Mucosa of descending colon (tissue), 3 donors: ENCODE results near the gene TBXAS1. TPM values are rescaled to one million over a fixed set of nuclear protein-coding genes. Genes with fewer than 3 reads are reported as not detected.
"Not testable (repeated sequence)": the region's sequence is repeated elsewhere in the genome, so short reads cannot be mapped to it uniquely, and the experiment has no call there.

Source experiments
- ATAC-seq: fragments of 200-7000 bp; cut with Tn5 transposase; one replicate; pipeline ENCODE4 v1.9.1; 2020; ENCODE audit warnings: mild to moderate bottlenecking, moderate library complexity
- DNase-seq, 3 donors: peaks; one replicate each; pipeline ENCODE4 v3.0.0-alpha.2; 2020
- H3K36me3 ChIP-seq: fragments of 200-600 bp; one replicate; pipeline ENCODE4 v1.8.0; 2021; ENCODE audit warnings: low read depth, mild to moderate bottlenecking
- H3K4me1 ChIP-seq: fragments of 200-600 bp; one replicate; pipeline ENCODE4 v1.8.0; 2021; ENCODE audit warnings: low read depth, mild to moderate bottlenecking
- H3K4me3 ChIP-seq: fragments of 200-600 bp; one replicate; pipeline ENCODE4 v1.8.0; 2021; ENCODE audit warnings: mild to moderate bottlenecking
- H3K9me3 ChIP-seq: fragments of 200-600 bp; one replicate; pipeline ENCODE4 v1.8.0; 2021; ENCODE audit warnings: mild to moderate bottlenecking
- CTCF ChIP-seq: fragments of 200-600 bp; IDR thresholded peaks from one replicate; pipeline ENCODE4 v1.8.0; 2022; ENCODE audit warnings: antibody characterized with exemption, mild to moderate bottlenecking
- intact Hi-C, 2 donors: fragments of 100-400 bp; cut with DNase I in 1 of 2; cut with micrococcal nuclease in 1 of 2; formaldehyde crosslinking; loops; one replicate each; pipeline versions ENCODE4 v1.11.0 to v1.11.1; 2022; cut with DNase I, micrococcal nuclease
- total RNA-seq, 3 donors: library from RNA; stranded (reverse); fragmentation: NEBNext Ultra II Directional in 2 of 3; extraction: Animal tissue kit (Norgen Biotek cat#: 25700) in 2 of 3; gene quantifications; one replicate each; pipeline versions ENCODE4 v1.2.1 to v1.2.4, GENCODE V29; 2021 to 2023
- donor health status: DM: no; HTN: no; CAD: no; lungs with moderate emphysema.
- donor health status: DM: no; HTN: no; CAD: no.
- donor health status: DM: no; HTN: yes; CAD: no.

Gene TBXAS1
- total RNA-seq, 3 donors from 2014 or later: 9.4 to 15.6 (median 9.7) TPM

- Histone ChIP-seq H3K36me3 (no peaks in the 10 kb centered on the region), H3K9me3 (no peaks in the 10 kb centered on the region), H3K4me3 (no peak overlapping the region), H3K4me1 (no peaks in the 10 kb centered on the region)
- intact Hi-C loops: no loop called here
- TF ChIP-seq CTCF: no peak
- ATAC-seq (no peak), DNase-seq (no peak)
These were observed 9.2 kb downstream of the TBXAS1 start for GRCh38 chr7:139838276-139838675.

- DNase-seq (no peak), ATAC-seq (no peak)
- no peaks in the 10 kb centered on the region for H3K36me3 ChIP-seq
- intact Hi-C loops: no loop called here
- H3K9me3 ChIP-seq: no peaks in the 10 kb centered on the region
- H3K4me1 ChIP-seq: no peaks in the 10 kb centered on the region
- no peak for TF ChIP-seq CTCF
- no peak overlapping the region for H3K4me3 ChIP-seq
These were observed 9.8 kb downstream of the TBXAS1 start for GRCh38 chr7:139838876-139839275.

- no peaks in the 10 kb centered on the region for H3K4me1 ChIP-seq
- no peaks in the 10 kb centered on the region for H3K9me3 ChIP-seq
- intact Hi-C loops: no loop called here
- DNase-seq (no peak), ATAC-seq (no peak)
- TF ChIP-seq CTCF: no peak
- H3K4me3 ChIP-seq: no peak overlapping the region
- no peaks in the 10 kb centered on the region for H3K36me3 ChIP-seq
These were observed 11.7 kb downstream of the TBXAS1 start for GRCh38 chr7:139840776-139841175.

GRCh38 chr7:139842401-139843210 is 13.5 kb downstream of the TBXAS1 start:
- no peaks in the 10 kb centered on the region for H3K4me1 ChIP-seq
- H3K4me3 ChIP-seq: no peak overlapping the region
- intact Hi-C loops: no loop called here
- no peak for TF ChIP-seq CTCF
- peak; percentile 13 for ATAC-seq
- H3K36me3 ChIP-seq: no peaks in the 10 kb centered on the region
- H3K9me3 ChIP-seq: no peaks in the 10 kb centered on the region
- no peak for DNase-seq

- H3K36me3 ChIP-seq, H3K4me1 ChIP-seq, DNase-seq, ATAC-seq, H3K4me3 ChIP-seq, H3K9me3 ChIP-seq, intact Hi-C loops: not testable (repeated sequence)
These were observed 14.1 kb downstream of the TBXAS1 start for GRCh38 chr7:139843211-139843537.

- Histone ChIP-seq H3K36me3 (no peaks in the 10 kb centered on the region), H3K4me3 (no peak overlapping the region), H3K4me1 (no peaks in the 10 kb centered on the region), H3K9me3 (no peaks in the 10 kb centered on the region)
- DNase-seq (peak in 1 of 3 donors; percentile 83), ATAC-seq (peak; percentile 96)
- no peak for TF ChIP-seq CTCF
- intact Hi-C loops: no loop called here
These were observed 15.8 kb downstream of the TBXAS1 start for GRCh38 chr7:139844779-139845442.
